Ecto neural progenitor cell (in vitro differentiated cells): Measurements from ENCODE around the gene PTK6.
A peak's percentile ranks its signal among the peaks of the same experiment; 100 is the strongest.
"Not testable (repeated sequence)": the region's sequence is repeated elsewhere in the genome, so short reads cannot be mapped to it uniquely, and the experiment has no call there.

Experiments
- DNase-seq: peaks from one replicate; pipeline ENCODE4 v3.0.0-alpha.2; 2018; ENCODE audit warnings: low spot score

PTK6 gene

GRCh38 chr20:63529180-63529860, 7.9 kb downstream of the PTK6 start:
- DNase-seq, result no peak

DNA sequence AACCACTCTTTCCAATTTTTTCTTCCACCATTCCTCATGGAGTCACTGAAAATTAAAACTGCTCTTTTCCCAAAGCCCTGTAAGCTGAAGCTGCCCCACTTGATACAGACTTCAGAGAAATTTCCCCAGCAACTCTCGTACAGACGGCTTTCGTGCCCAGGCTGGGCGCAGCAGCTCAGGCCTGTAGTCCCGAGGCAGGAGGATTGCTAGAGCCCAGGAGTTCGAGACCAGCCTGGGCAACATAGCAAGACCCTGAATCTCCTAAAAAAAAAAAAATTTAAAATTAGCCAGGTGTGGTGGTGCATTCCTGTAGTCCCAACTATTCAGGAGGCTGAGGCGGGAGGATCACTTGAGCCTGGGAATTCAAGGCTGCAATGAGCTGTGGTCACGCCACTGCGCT, 10.0 kb downstream of the PTK6 start:
- no peak for DNase-seq

GRCh38 chr20:63525971-63526370, 11.2 kb downstream of the PTK6 start:
- no peak for DNase-seq

- no peak for DNase-seq
These were observed 12.0 kb downstream of the PTK6 start for GRCh38 chr20:63525185-63525584.

- DNase-seq, result no peak
These were observed 14.1 kb downstream of the PTK6 start for GRCh38 chr20:63522981-63523611.

GRCh38 chr20:63522091-63522868, 14.9 kb downstream of the PTK6 start:
- no peak for DNase-seq

GRCh38 chr20:63521602-63522001, 15.6 kb downstream of the PTK6 start:
- DNase-seq, result no peak

GRCh38 chr20:63520934-63521601, 16.1 kb downstream of the PTK6 start:
- DNase-seq, result peak; percentile 87

- peak; percentile 93 for DNase-seq
These were observed 16.7 kb downstream of the PTK6 start, which contains the start of gene PPDPF for GRCh38 chr20:63520504-63520933. TSS of gene PPDPF (plus strand) at chr20:63520765. CDS start at chr20:63521309, 544 bp downstream.

DNA sequence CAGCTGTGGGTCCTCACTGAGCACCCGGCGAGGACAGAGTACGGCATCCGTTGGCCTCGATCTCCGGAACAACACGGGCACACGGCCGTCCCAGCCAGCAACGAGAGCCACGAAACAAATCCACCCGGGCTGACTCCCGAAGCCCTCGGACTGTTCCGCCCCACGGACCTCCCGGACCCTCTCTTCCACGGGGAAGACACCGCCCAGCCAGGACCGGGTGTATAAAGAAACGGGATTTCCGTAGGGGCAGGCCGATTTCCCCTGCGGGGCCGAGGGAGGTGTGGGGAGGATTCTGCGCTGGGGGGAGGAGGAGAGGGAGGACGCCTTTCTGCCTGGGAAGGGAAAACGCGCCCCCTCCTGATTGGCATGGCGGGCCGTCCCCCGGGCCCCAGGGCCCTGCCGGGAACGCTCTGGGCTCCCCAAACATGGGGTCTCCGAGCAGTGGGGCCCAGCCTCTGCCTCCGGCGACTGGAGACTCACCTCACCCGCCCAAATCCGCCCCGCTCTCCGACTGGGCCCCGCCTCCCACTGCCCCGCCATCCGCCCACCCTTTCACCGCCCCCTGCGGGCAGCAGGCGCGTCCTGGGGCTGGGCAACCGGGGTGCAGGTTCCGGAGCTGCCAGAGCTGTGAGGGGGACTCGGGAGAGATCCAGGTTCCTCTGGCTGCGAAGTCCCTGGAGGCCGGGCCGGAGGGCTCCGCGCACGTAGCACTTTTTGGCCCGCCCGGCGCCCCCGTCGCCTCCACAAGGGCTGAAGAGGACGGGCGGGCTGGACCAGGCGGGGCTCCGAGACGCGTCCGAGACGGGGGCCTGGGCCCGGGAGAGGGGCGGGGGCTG, 17.3 kb downstream of the PTK6 start:
- DNase-seq, result peak; percentile 88

GRCh38 chr20:63518946-63519667, 18.1 kb downstream of the PTK6 start:
- no peak for DNase-seq

DNA sequence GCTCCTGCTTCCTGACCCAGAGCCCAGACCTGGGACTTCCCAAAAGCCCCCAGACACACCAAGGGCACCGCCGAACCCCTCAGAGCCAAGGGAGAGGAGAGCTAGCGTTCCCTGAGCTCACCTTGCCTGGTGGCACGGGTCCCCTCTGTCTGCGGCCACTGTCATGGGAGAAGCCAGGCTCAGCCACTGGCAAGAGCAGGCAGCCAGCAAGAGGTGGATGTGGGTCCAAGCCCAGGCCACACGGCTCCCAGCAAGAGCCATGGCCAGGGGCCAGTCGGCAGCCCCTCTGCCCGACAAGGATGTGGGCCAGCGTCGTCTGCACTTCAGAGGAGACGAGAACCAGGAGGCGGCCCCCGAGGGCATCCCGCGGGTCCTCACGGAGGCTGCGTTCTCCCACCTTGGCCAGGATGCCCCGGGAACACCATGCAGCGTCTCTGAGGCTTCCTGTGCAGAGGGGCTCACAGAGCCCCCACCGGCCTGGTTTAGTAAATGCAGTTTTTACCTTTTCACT, 18.8 kb downstream of the PTK6 start:
- DNase-seq, result no peak

DNA sequence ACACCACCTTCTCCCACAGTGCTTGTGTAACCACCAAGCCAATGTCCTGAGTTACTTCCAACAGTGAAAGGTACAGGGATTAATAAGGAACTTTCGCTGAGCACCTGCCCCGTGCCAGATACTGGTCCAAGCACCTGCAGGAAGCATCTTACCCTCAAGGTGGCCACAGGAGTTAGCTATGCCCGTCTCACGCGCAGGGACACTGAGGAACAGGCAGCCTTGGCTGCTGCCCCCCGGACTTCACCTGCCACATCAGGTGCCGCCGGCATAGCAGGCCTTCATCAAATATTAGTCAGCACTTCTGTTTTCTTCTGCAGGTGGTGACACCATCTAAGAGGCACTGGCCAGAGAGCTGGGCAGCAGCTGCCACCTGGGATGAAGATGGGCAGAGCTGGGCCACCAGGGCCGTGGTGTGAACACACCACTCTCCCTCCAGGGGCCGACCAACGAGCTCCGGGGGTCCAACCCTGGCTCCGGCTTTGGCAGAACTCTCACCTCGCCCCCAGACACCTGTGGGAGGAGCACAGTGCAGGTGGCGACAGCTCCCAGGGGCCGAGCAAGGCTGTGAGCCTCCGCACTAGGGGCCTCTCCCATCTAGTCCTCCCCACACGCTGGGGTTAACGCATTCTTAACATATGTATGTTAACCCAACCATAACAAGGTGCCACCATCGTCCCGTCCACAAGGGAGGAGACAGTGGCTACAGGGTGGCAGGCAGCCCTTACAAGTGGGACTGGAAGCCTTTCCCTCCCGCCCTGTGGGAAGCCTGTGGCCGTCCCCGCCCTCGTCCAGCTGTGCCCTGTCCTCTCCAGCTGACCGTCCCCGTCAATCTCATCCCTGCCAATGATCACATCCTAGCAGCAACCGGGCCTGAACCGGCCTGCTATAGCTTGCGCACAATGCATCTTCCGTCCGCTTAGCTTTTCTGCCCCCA, 19.5 kb downstream of the PTK6 start:
- no peak for DNase-seq

- DNase-seq, result not testable (repeated sequence)
These were observed 22.7 kb downstream of the PTK6 start for GRCh38 chr20:63514520-63514919.

- DNase-seq, result no peak
These were observed 24.0 kb downstream of the PTK6 start for GRCh38 chr20:63513207-63513606.

GRCh38 chr20:63509088-63509564, 28.1 kb downstream of the PTK6 start:
- no peak for DNase-seq

DNA sequence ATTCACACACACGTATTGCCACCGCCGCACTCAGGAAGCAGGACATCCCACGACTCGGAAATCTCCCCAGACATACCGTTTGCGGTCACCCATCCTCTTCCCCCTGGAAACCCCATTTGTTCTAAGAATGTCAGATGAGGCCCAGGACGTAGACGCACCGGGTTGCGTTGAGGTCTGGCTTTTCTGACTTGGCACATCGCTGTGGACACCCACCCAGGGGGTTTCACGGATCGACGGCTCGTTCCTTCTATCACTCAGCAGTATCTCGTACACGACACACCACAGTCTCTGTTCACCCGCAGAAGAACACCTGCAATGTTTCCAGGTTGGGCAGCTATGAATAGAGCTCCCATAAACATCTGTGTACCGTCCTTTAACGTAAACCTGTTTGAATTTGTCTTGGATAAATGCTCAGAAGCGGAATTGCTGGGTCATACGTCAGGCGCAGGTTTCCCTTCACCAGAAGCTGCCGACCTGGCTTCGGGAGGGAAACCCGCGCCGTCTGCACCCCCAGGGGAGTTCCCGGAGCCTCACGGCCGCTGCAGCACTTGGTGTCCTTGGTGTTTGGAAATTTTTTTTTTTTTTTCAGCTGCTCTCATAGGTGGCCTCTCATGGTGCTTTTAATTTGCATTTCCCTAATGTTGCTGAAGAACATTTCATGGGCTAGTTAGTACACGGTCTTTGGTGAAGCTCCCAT, 29.0 kb downstream of the PTK6 start:
- DNase-seq, result no peak

GRCh38 chr20:63507083-63507743, 30.0 kb downstream of the PTK6 start:
- DNase-seq, result no peak
